K562 (cell line): ENCODE results near the gene LMNTD2. TPM values are rescaled to one million over a fixed set of nuclear protein-coding genes. Genes with fewer than 3 reads are reported as not detected.

Experiments
- ADNP ChIP-seq: fragments of 200-800 bp; sonication (Bioruptor generic); IDR thresholded peaks from 2 replicates; pipeline ENCODE4 v1.6.1; 2016; ENCODE audit warnings: missing genetic modification characterization, missing compliant biosample characterization
- AFF1 ChIP-seq, 2 experiments: fragments of 450-650 bp; IDR thresholded peaks; 2 replicates each; pipeline ENCODE4 v1.6.1; 2018; ENCODE audit warnings: mild to moderate bottlenecking in 2 of 2, low read depth in 1 of 2; ENCODE audit not compliant: partially characterized antibody in 2 of 2
- C11orf30 ChIP-seq: fragments of 450-650 bp; IDR thresholded peaks from 2 replicates; pipeline ENCODE4 v1.6.1; 2016; ENCODE audit warnings: low read depth, mild to moderate bottlenecking
- FOS ChIP-seq: IDR thresholded peaks from 3 replicates; pipeline ENCODE4 v1.6.1; 2011; ENCODE audit not compliant: insufficient read length; ENCODE audit errors: extremely low read depth
- FUS ChIP-seq: fragments of 200-400 bp; formaldehyde crosslinking; optimal IDR thresholded peaks from 2 replicates; pipeline ENCODE3; 2017; ENCODE audit warnings: low read depth, low read length
- KLF6 ChIP-seq: fragments of 250-450 bp; sonication (Bioruptor Pico); IDR thresholded peaks from 2 replicates; pipeline ENCODE4 v1.4.0; 2020; ENCODE audit warnings: mild to moderate bottlenecking, moderate library complexity, borderline replicate concordance
- MED1 ChIP-seq: sonication (generic); formaldehyde crosslinking; IDR thresholded peaks from 2 replicates; pipeline ENCODE4 v1.8.1; 2023; ENCODE audit warnings: missing genetic modification reagents, borderline replicate concordance
- NFIX ChIP-seq: fragments of 250-450 bp; sonication (Bioruptor Pico); IDR thresholded peaks from 2 replicates; pipeline ENCODE4 v1.4.0; 2020; ENCODE audit warnings: low read depth, mild to moderate bottlenecking, moderate library complexity
- NR1H2 ChIP-seq: sonication (generic); formaldehyde crosslinking; IDR thresholded peaks from 2 replicates; pipeline ENCODE4 v1.4.0; 2020; ENCODE audit warnings: mild to moderate bottlenecking, missing genetic modification reagents
- SREBF1 ChIP-seq: fragments of 150-350 bp; IDR thresholded peaks from 2 replicates; pipeline ENCODE4 v1.6.1; 2014; ENCODE audit warnings: antibody characterized with exemption, low read depth, low read length, borderline replicate concordance
- TAF7 ChIP-seq: fragments of 450-650 bp; IDR thresholded peaks from 2 replicates; pipeline ENCODE4 v1.6.1; 2016; ENCODE audit warnings: missing genetic modification characterization, missing compliant biosample characterization
- TBP ChIP-seq: optimal IDR thresholded peaks from 2 replicates; pipeline ENCODE3; 2011; ENCODE audit warnings: low read depth, low read length, improper control_type of control experiment
- ZBTB11 ChIP-seq, 3 experiments: fragments of 200-800 bp in 1 of 3; fragments of 250-450 bp in 1 of 3; fragments of 450-650 bp in 1 of 3; sonication (Bioruptor Pico) in 1 of 3; sonication (Bioruptor generic) in 1 of 3; formaldehyde crosslinking in 1 of 3; IDR thresholded peaks; 2 replicates each; pipeline versions ENCODE4 v1.6.1 to v1.8.0; 2016 to 2022; ENCODE audit warnings: mild to moderate bottlenecking in 2 of 3, missing genetic modification characterization in 2 of 3, missing compliant biosample characterization in 1 of 3, moderate library complexity in 1 of 3
- ZNF124 ChIP-seq: sonication (generic); formaldehyde crosslinking; IDR thresholded peaks from 2 replicates; pipeline ENCODE4 v1.8.1; 2022; ENCODE audit warnings: missing genetic modification reagents
- ZNF280B ChIP-seq: fragments of 250-450 bp; sonication (Bioruptor Pico); IDR thresholded peaks from 2 replicates; pipeline ENCODE4 v1.5.1; 2021; ENCODE audit warnings: mild to moderate bottlenecking
- ZNF311 ChIP-seq: fragments of 250-450 bp; sonication (Bioruptor Pico); IDR thresholded peaks from 2 replicates; pipeline ENCODE4 v1.4.0; 2020; ENCODE audit warnings: mild to moderate bottlenecking, moderate library complexity
- polyA plus RNA-seq, 8 experiments: library from polyadenylated mRNA; depleted of rRNA in 4 of 8; stranded (reverse) in 5 of 8; unstranded in 3 of 8; fragments of >200 nt; fragmentation: Nextera tagmentation in 2 of 8; fragmentation: Illumina TruSeq in 1 of 8; extraction: Ambion mirVana in 2 of 8; extraction: Trizol in 1 of 8; gene quantifications; 2 replicates each; pipeline versions ENCODE4 v1.2.1 to v1.2.3, GENCODE V29; 2011 to 2014; ENCODE audit warnings: inconsistent platforms in 1 of 8, missing spikeins in 1 of 8
- total RNA-seq, 7 experiments: library from RNA; depleted of rRNA in 6 of 7; stranded (reverse); fragments of >200 nt in 6 of 7; fragmentation: Illumina TruSeq in 2 of 7; extraction: Trizol in 2 of 7; gene quantifications; 2 replicates each; pipeline versions ENCODE4 v1.2.1 to v1.2.3, GENCODE V29; 2011 to 2021; ENCODE audit warnings: low replicate concordance in 1 of 7
- TF ChIP-seq, protein P1 (sequence below): fragments of 450-650 bp; IDR thresholded peaks from 2 replicates; pipeline ENCODE4 v1.6.1; 2017; ENCODE audit warnings: mild to moderate bottlenecking, moderate library complexity

LMNTD2 gene
- total and polyA plus RNA-seq, 9 of the 15 experiments (the other 6 are each of a cell fraction or from before 2014, with no cell fraction given) = 0.48 to 4.2 (median 1.5) TPM; not detected in 3

- TF ChIP-seq TAF7 (tag) = peak; percentile 99
- TF ChIP-seq ZNF311 (CRISPR knock-in tag) = no peak
- TF ChIP-seq KLF6 (CRISPR knock-in tag) = no peak
- TF ChIP-seq AFF1 (IDR thresholded peaks at IDR 0.05; ENCODE audit: low read depth in 1 of 2, partially characterized antibody in 2 of 2) = peak in 1 of 2 experiments; percentile 42
- no peak for TF ChIP-seq ZNF124 (CRISPR knock-in tag)
- no peak for TF ChIP-seq NFIX
- TF ChIP-seq FOS = no peak
- TF ChIP-seq, protein P1, sequence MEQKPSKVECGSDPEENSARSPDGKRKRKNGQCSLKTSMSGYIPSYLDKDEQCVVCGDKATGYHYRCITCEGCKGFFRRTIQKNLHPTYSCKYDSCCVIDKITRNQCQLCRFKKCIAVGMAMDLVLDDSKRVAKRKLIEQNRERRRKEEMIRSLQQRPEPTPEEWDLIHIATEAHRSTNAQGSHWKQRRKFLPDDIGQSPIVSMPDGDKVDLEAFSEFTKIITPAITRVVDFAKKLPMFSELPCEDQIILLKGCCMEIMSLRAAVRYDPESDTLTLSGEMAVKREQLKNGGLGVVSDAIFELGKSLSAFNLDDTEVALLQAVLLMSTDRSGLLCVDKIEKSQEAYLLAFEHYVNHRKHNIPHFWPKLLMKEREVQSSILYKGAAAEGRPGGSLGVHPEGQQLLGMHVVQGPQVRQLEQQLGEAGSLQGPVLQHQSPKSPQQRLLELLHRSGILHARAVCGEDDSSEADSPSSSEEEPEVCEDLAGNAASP = no peak
- TF ChIP-seq FUS = no peak
- no peak for TF ChIP-seq ZNF280B (CRISPR knock-in tag)
- peak; percentile 96 for TF ChIP-seq SREBF1
- peak; percentile 97 for TF ChIP-seq TBP
- peak; percentile 84 for TF ChIP-seq C11orf30
- TF ChIP-seq NR1H2 (CRISPR knock-in tag) = no peak
- no peak for TF ChIP-seq ADNP (tag)
- no peak for TF ChIP-seq MED1 (CRISPR knock-in tag)
- peak in 2 of 3 experiments; percentile 81 to 96; a peak in 4 of 6 replicates for TF ChIP-seq ZBTB11 (CRISPR knock-in tag; IDR thresholded peaks at IDR 0.05)
Measured at GRCh38 chr11:575996-576768, 15.6 kb upstream of the LMNTD2 start, which contains the start of gene PHRF1 (continued).
